Measurements from ENCODE around the gene PIBF1.

The PIBF1 gene

GRCh38 chr13:73000027-73000674 lies 218.2 kb downstream of the PIBF1 start:
- H3K4me1 ChIP-seq (ENCODE audit: control insufficient read depth, insufficient read depth, low read length), result no peaks in the 10 kb centered on the region
- H3K9me3 ChIP-seq (ENCODE audit: control insufficient read depth in 2 of 2, low read length in 2 of 2), result no peaks in the 10 kb centered on the region
- no peaks in the 10 kb centered on the region for H3K27me3 ChIP-seq (ENCODE audit: control insufficient read depth in 1 of 2, insufficient read depth in 2 of 2, low read length in 2 of 2)
- no peaks in the 10 kb centered on the region for H3K36me3 ChIP-seq (ENCODE audit: control insufficient read depth in 2 of 2, insufficient read depth in 2 of 2, low read length in 2 of 2)
- no peak overlapping the region for H3K27ac ChIP-seq (ENCODE audit: low read length)
- no peak overlapping the region for H3K4me3 ChIP-seq (ENCODE audit: low read length in 2 of 2)
- no peak overlapping the region for H3K9ac ChIP-seq (ENCODE audit: low read length in 2 of 2)

GRCh38 chr13:73001971-73002370 lies 220.0 kb downstream of the PIBF1 start:
- H3K4me1 ChIP-seq (ENCODE audit: control insufficient read depth, insufficient read depth, low read length), result no peaks in the 10 kb centered on the region
- no peak overlapping the region for H3K9ac ChIP-seq (ENCODE audit: low read length in 2 of 2)
- H3K27me3 ChIP-seq (ENCODE audit: control insufficient read depth in 1 of 2, insufficient read depth in 2 of 2, low read length in 2 of 2), result no peaks in the 10 kb centered on the region
- H3K36me3 ChIP-seq (ENCODE audit: control insufficient read depth in 2 of 2, insufficient read depth in 2 of 2, low read length in 2 of 2), result no peaks in the 10 kb centered on the region
- H3K9me3 ChIP-seq (ENCODE audit: control insufficient read depth in 2 of 2, low read length in 2 of 2), result no peaks in the 10 kb centered on the region
- no peak overlapping the region for H3K4me3 ChIP-seq (ENCODE audit: low read length in 2 of 2)
- no peak overlapping the region for H3K27ac ChIP-seq (ENCODE audit: low read length)

GRCh38 chr13:73011751-73012150 lies 229.8 kb downstream of the PIBF1 start:
- no peaks in the 10 kb centered on the region for H3K4me1 ChIP-seq (ENCODE audit: control insufficient read depth, insufficient read depth, low read length)
- no peaks in the 10 kb centered on the region for H3K27me3 ChIP-seq (ENCODE audit: control insufficient read depth in 1 of 2, insufficient read depth in 2 of 2, low read length in 2 of 2)
- H3K9me3 ChIP-seq (ENCODE audit: control insufficient read depth in 2 of 2, low read length in 2 of 2), result no peaks in the 10 kb centered on the region
- peaks cover 0 to 2% of the 10 kb centered on the region in 2 donors for H3K36me3 ChIP-seq (ENCODE audit: control insufficient read depth in 2 of 2, insufficient read depth in 2 of 2, low read length in 2 of 2)
- no peak overlapping the region for H3K27ac ChIP-seq (ENCODE audit: low read length)
- no peak overlapping the region for H3K4me3 ChIP-seq (ENCODE audit: low read length in 2 of 2)
- H3K9ac ChIP-seq (ENCODE audit: low read length in 2 of 2), result no peak overlapping the region

GRCh38 chr13:73015805-73016204 lies 233.9 kb downstream of the PIBF1 start:
- H3K27me3 ChIP-seq (ENCODE audit: control insufficient read depth in 1 of 2, insufficient read depth in 2 of 2, low read length in 2 of 2), result no peaks in the 10 kb centered on the region
- H3K27ac ChIP-seq (ENCODE audit: low read length), result no peak overlapping the region
- peaks cover 0 to 2% of the 10 kb centered on the region in 2 donors for H3K36me3 ChIP-seq (ENCODE audit: control insufficient read depth in 2 of 2, insufficient read depth in 2 of 2, low read length in 2 of 2)
- no peaks in the 10 kb centered on the region for H3K4me1 ChIP-seq (ENCODE audit: control insufficient read depth, insufficient read depth, low read length)
- H3K4me3 ChIP-seq (ENCODE audit: low read length in 2 of 2), result no peak overlapping the region
- H3K9me3 ChIP-seq (ENCODE audit: control insufficient read depth in 2 of 2, low read length in 2 of 2), result no peaks in the 10 kb centered on the region
- no peak overlapping the region for H3K9ac ChIP-seq (ENCODE audit: low read length in 2 of 2)

DNA sequence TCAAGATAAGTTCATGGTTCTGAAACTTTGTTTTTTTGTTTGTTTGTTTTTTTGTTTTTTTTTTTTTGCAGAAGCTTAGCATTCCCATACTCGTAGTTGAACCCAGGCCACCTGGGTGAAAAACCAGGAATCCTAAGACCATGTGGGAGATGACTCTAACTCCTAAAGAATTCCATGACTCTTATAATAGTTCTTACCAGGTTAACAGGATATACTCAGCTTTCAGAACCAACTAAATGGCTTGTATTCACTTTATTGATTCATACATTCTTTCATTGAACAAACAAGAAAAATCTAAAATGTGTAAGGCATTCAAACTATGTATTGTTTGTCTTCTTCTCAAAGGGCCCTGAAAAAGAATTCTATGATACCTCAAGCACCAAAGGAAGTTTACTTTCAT lies 236.4 kb downstream of the PIBF1 start:
- no peak overlapping the region for H3K9ac ChIP-seq (ENCODE audit: low read length in 2 of 2)
- H3K9me3 ChIP-seq (ENCODE audit: control insufficient read depth in 2 of 2, low read length in 2 of 2), result no peaks in the 10 kb centered on the region
- peaks cover 0 to 2% of the 10 kb centered on the region in 2 donors for H3K36me3 ChIP-seq (ENCODE audit: control insufficient read depth in 2 of 2, insufficient read depth in 2 of 2, low read length in 2 of 2)
- no peak overlapping the region for H3K4me3 ChIP-seq (ENCODE audit: low read length in 2 of 2)
- no peaks in the 10 kb centered on the region for H3K27me3 ChIP-seq (ENCODE audit: control insufficient read depth in 1 of 2, insufficient read depth in 2 of 2, low read length in 2 of 2)
- no peak overlapping the region for H3K27ac ChIP-seq (ENCODE audit: low read length)
- H3K4me1 ChIP-seq (ENCODE audit: control insufficient read depth, insufficient read depth, low read length), result no peaks in the 10 kb centered on the region

- Histone ChIP-seq H3K4me1 (ENCODE audit: control insufficient read depth, insufficient read depth, low read length) (no peaks in the 10 kb centered on the region), H3K36me3 (ENCODE audit: control insufficient read depth in 2 of 2, insufficient read depth in 2 of 2, low read length in 2 of 2) (no peaks in the 10 kb centered on the region), H3K9me3 (ENCODE audit: control insufficient read depth in 2 of 2, low read length in 2 of 2) (no peaks in the 10 kb centered on the region), H3K9ac (ENCODE audit: low read length in 2 of 2) (no peak overlapping the region), H3K4me3 (ENCODE audit: low read length in 2 of 2) (no peak overlapping the region), H3K27ac (ENCODE audit: low read length) (no peak overlapping the region), H3K27me3 (ENCODE audit: control insufficient read depth in 1 of 2, insufficient read depth in 2 of 2, low read length in 2 of 2) (no peaks in the 10 kb centered on the region)
These were observed 243.5 kb downstream of the PIBF1 start for GRCh38 chr13:73025217-73026012.

- Histone ChIP-seq H3K9me3 (ENCODE audit: control insufficient read depth in 2 of 2, low read length in 2 of 2) (no peaks in the 10 kb centered on the region), H3K4me1 (ENCODE audit: control insufficient read depth, insufficient read depth, low read length) (no peaks in the 10 kb centered on the region), H3K9ac (ENCODE audit: low read length in 2 of 2) (no peak overlapping the region), H3K4me3 (ENCODE audit: low read length in 2 of 2) (no peak overlapping the region), H3K27me3 (ENCODE audit: control insufficient read depth in 1 of 2, insufficient read depth in 2 of 2, low read length in 2 of 2) (no peaks in the 10 kb centered on the region), H3K36me3 (ENCODE audit: control insufficient read depth in 2 of 2, insufficient read depth in 2 of 2, low read length in 2 of 2) (no peaks in the 10 kb centered on the region), H3K27ac (ENCODE audit: low read length) (no peak overlapping the region)
These were observed 253.0 kb downstream of the PIBF1 start for GRCh38 chr13:73034901-73035300.

DNA sequence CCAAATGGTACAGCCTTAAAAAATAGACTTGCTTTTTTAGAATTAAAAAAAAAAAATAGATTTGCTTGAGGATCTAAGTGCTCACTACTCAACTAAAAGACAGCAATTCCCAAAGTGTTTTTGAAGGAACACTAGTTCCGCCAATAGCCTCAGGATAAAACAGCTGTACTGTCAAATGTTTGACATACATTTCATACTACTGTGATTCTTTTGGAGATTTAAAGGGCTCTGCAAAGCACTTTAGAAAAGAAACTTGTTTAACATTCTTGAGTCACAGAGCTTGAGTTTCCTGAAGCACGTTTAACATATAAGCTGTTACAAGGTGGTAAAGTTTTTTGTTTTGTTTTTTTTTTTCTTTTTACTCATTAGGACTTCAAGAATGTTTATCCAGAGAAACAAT lies 253.7 kb downstream of the PIBF1 start:
- no peaks in the 10 kb centered on the region for H3K36me3 ChIP-seq (ENCODE audit: control insufficient read depth in 2 of 2, insufficient read depth in 2 of 2, low read length in 2 of 2)
- no peak overlapping the region for H3K9ac ChIP-seq (ENCODE audit: low read length in 2 of 2)
- no peaks in the 10 kb centered on the region for H3K4me1 ChIP-seq (ENCODE audit: control insufficient read depth, insufficient read depth, low read length)

GRCh38 chr13:73036566-73036965 lies 254.6 kb downstream of the PIBF1 start:
- Histone ChIP-seq H3K9ac (ENCODE audit: low read length in 2 of 2) (no peak overlapping the region), H3K27me3 (ENCODE audit: control insufficient read depth in 1 of 2, insufficient read depth in 2 of 2, low read length in 2 of 2) (no peaks in the 10 kb centered on the region), H3K36me3 (ENCODE audit: control insufficient read depth in 2 of 2, insufficient read depth in 2 of 2, low read length in 2 of 2) (no peaks in the 10 kb centered on the region), H3K27ac (ENCODE audit: low read length) (no peak overlapping the region), H3K9me3 (ENCODE audit: control insufficient read depth in 2 of 2, low read length in 2 of 2) (no peaks in the 10 kb centered on the region), H3K4me3 (ENCODE audit: low read length in 2 of 2) (no peak overlapping the region), H3K4me1 (ENCODE audit: control insufficient read depth, insufficient read depth, low read length) (no peaks in the 10 kb centered on the region)

More for the DNA sequence above, 253.7 kb downstream of the PIBF1 start:
- Histone ChIP-seq H3K27me3 (ENCODE audit: control insufficient read depth in 1 of 2, insufficient read depth in 2 of 2, low read length in 2 of 2) (no peaks in the 10 kb centered on the region), H3K27ac (ENCODE audit: low read length) (no peak overlapping the region), H3K9me3 (ENCODE audit: control insufficient read depth in 2 of 2, low read length in 2 of 2) (no peaks in the 10 kb centered on the region), H3K4me3 (ENCODE audit: low read length in 2 of 2) (no peak overlapping the region)

DNA sequence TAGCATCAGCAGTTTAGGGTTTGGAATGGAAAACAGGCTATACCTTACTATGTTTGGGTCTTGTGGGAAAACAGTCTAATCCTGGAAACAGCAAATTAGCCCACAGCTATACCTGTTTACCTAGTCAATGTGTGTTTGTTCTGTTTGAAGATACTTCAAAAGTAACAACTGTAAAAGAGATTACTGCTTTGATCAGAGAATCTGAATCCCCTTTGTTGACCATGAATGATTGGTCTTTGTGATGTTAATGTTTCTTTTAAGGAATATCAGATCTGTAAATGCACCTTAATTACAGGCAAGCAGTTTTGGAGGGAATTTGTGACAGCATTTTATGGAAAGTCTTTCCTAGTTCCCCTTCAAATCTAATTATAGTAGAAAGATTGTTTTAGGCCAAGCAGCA lies 256.1 kb downstream of the PIBF1 start:
- H3K27me3 ChIP-seq (ENCODE audit: control insufficient read depth in 1 of 2, insufficient read depth in 2 of 2, low read length in 2 of 2), result no peaks in the 10 kb centered on the region
- no peaks in the 10 kb centered on the region for H3K9me3 ChIP-seq (ENCODE audit: control insufficient read depth in 2 of 2, low read length in 2 of 2)
- no peaks in the 10 kb centered on the region for H3K36me3 ChIP-seq (ENCODE audit: control insufficient read depth in 2 of 2, insufficient read depth in 2 of 2, low read length in 2 of 2)
- no peak overlapping the region for H3K9ac ChIP-seq (ENCODE audit: low read length in 2 of 2)
- no peak overlapping the region for H3K4me3 ChIP-seq (ENCODE audit: low read length in 2 of 2)
- no peaks in the 10 kb centered on the region for H3K4me1 ChIP-seq (ENCODE audit: control insufficient read depth, insufficient read depth, low read length)
- no peak overlapping the region for H3K27ac ChIP-seq (ENCODE audit: low read length)

Data from stomach smooth muscle (tissue), 2 donors.